ENCODE data around the gene PGBD5.

PGBD5 gene

GRCh38 chr1:230396966-230397365 is 29.2 kb downstream of the PGBD5 start:
- DNase-seq (ENCODE audit: low read depth in 2 of 2): no peak

GRCh38 chr1:230395932-230396331 is 30.2 kb downstream of the PGBD5 start:
- no peak for DNase-seq (ENCODE audit: low read depth in 2 of 2)

- DNase-seq (ENCODE audit: low read depth in 2 of 2): no peak
Observed at GRCh38 chr1:230394741-230395140, 31.4 kb downstream of the PGBD5 start.

- no peak for DNase-seq (ENCODE audit: low read depth in 2 of 2)
Observed at GRCh38 chr1:230394134-230394533, 32.0 kb downstream of the PGBD5 start.

- DNase-seq (ENCODE audit: low read depth in 2 of 2): no peak
Observed at GRCh38 chr1:230393722-230394121, 32.4 kb downstream of the PGBD5 start.

GRCh38 chr1:230392920-230393521 is 33.1 kb downstream of the PGBD5 start:
- no peak for DNase-seq (ENCODE audit: low read depth in 2 of 2)

- no peak for DNase-seq (ENCODE audit: low read depth in 2 of 2)
Observed at GRCh38 chr1:230392536-230392909, 33.6 kb downstream of the PGBD5 start.

GRCh38 chr1:230391776-230392535 is 34.2 kb downstream of the PGBD5 start:
- DNase-seq (ENCODE audit: low read depth in 2 of 2): no peak

GRCh38 chr1:230390371-230390770 is 35.8 kb downstream of the PGBD5 start:
- DNase-seq (ENCODE audit: low read depth in 2 of 2): no peak

GRCh38 chr1:230387876-230388275 is 38.3 kb downstream of the PGBD5 start:
- DNase-seq (ENCODE audit: low read depth in 2 of 2): no peak

DNA sequence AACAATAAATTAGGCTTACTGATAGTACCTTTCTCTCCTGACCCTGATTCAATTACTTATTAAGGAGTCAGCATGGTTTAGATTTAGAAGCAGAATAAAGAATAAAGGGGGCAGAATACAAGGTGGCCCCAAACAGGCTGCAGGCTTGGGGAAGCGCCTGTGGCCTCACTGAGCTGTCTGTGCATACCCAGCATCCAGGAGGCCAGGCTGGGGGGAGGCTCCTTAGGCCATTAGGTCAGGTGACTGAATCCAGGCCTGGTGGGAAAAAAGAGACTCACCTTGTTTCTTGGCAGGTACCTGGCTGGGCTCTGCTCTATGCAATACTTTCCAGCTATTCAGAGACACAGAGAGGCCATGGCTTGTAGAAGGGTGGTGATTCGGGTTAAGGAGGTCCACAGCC is 38.8 kb downstream of the PGBD5 start:
- no peak for DNase-seq (ENCODE audit: low read depth in 2 of 2)

DNA sequence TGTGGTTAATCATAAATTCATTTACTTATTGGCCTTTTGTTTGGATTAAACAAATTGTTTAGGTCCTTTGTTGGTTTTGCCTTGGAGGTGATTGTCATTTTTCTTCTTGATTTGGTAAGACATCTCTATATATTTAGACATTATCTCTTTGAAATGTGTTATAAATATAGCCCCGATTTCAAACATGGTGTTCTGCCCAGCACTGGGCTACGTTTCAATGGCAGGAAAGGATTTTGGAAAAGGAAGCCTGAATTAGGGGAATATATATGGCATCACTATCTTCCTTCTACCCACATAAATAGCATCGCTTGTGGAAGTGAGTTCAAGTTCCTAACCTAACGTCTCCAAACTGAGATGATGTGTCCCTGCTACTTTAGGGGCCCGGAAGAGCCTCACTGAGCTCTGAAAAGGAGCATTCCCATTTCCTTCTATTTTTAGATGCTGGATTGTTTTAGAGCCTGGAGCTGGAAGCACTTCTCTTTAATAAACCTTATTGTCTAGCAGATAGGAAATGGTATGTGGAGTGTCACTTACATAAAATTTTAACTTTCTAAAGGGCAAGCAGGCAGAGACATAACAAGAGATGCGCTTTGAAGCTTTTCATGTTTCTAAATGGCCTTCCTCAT is 39.4 kb downstream of the PGBD5 start:
- DNase-seq (ENCODE audit: low read depth in 2 of 2): no peak

DNA sequence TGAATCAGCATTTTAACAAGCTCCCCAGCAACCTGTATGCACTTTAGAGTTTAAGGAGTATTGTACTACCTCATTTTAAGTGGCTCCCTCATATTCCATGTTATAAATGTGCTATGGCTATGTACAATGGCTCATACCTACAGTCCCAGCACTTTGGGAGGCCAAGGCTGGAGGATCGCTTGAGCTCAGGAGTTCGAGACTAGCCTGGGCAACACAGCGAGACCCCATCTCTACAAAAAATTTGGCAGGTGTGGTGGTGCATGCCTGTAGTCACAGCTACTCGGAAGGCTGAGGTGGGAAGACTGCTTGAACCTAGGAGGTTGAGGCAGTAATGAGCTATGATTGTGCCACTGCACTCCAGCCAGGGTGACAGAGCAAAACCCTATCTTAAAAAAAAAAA is 40.2 kb downstream of the PGBD5 start:
- no peak for DNase-seq (ENCODE audit: low read depth in 2 of 2)

- DNase-seq (ENCODE audit: low read depth in 2 of 2): no peak
Observed at GRCh38 chr1:230385158-230385450, 41.0 kb downstream of the PGBD5 start.

DNA sequence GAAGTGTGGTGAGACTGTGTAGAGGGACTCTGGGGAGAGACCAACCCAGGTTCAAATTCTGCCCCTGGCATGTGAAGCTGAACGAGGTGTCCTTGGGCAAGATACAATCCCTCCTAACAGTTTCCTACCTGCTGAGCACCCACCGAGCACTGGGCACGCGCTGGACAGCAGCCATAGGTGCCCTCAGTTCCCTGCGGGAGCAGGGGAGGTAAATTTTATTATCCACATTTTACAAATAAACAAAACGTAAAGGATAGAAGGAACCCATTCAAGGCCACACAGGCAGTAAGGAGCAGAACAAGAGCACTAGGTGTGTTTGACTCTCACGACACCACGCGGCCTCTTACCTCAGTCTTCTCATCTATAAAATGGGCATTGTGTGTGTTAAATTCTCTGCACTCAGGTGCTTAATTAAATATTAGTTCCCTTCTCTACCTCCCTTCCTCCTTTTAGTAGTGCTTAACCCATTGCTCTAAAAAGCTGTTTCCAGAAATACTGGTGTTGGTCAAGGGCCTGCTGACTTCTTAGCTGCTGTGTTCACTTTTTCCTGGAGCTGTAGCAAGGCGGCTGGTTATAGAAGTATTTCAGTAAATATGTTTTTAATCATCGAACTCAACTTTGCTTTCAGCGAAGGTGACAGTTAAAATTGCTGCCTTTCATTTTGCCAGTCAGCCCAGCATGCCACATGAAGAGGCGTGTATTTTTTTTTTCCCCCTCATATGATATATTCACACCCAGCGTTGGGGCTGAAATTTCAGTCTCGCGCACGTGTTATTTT is 41.6 kb downstream of the PGBD5 start:
- no peak for DNase-seq (ENCODE audit: low read depth in 2 of 2)

DNA sequence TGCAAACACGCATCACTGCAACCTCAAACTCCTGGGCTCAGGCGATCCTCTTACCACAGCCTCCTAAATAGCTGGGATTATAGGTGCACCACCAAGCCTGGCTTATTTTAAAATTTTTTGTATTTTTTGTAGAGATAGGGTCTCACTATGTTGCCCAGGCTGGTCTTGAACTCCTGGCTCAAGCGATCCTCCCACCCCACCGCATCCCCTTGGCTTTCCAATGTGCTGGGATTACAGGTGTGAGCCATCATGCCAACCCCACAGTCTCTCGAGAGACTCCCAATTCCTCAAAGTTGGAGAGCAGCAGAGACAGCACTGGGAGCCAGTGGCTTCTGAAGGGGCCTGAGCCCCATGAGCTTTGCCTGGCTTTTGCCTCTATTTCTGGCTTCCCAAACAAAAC is 42.7 kb downstream of the PGBD5 start:
- no peak for DNase-seq (ENCODE audit: low read depth in 2 of 2)

DNA sequence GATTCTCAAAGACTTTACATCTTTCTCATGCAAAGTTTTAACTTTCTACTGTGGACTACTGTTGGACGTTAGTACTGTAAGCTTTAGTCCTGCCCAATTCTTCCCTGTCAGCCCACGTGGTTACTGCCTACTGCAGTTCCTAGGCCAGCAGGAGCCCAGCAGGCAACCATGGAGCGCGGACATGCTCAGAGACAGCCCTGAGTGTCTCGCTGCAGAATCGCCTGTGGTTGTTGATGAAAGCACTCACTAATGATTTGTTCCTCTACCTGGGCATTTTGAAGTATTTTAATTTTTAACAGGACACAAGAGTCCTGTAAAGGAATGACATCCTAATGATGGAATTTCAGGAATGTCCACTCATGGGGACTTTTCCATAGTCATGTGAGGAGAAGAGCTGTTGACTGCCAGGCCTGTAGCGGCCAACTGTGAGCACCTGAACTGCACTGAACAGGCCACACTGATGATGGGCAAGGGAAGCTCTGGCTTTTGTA is 44.1 kb downstream of the PGBD5 start:
- no peak for DNase-seq (ENCODE audit: low read depth in 2 of 2)

DNA sequence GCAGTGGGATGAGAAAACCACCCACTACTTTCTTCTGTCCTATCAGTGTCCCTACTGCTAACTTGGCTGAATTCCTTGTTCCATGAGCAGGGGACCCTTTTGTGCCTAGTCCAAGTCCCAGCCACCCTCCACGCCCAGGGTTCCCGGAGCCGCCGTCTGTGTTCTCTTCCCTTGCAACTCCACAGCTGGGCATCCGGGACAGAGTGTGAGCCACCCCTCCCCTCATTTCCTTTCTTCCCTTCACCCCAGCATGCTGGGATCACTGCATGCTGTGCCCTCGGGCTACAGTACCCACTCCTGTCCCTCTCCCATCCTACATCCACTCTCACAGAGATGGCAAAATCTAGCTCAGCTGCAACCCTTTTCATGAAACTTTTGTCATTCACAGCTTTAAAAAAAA is 44.5 kb downstream of the PGBD5 start:
- DNase-seq (ENCODE audit: low read depth in 2 of 2): no peak

- DNase-seq (ENCODE audit: low read depth in 2 of 2): no peak
Observed at GRCh38 chr1:230381049-230381467, 45.1 kb downstream of the PGBD5 start.

- no peak for DNase-seq (ENCODE audit: low read depth in 2 of 2)
Observed at GRCh38 chr1:230379928-230380327, 46.2 kb downstream of the PGBD5 start.

GRCh38 chr1:230379462-230379861 is 46.7 kb downstream of the PGBD5 start:
- DNase-seq (ENCODE audit: low read depth in 2 of 2): no peak

- no peak for DNase-seq (ENCODE audit: low read depth in 2 of 2)
Observed at GRCh38 chr1:230377851-230378250, 48.3 kb downstream of the PGBD5 start.

- no peak for DNase-seq (ENCODE audit: low read depth in 2 of 2)
Observed at GRCh38 chr1:230377324-230377723, 48.8 kb downstream of the PGBD5 start.
